Effector memory CD8-positive, alpha-beta T cell (primary cell): ENCODE results near the gene PPARG.
"Not testable (repeated sequence)": the region's sequence is repeated elsewhere in the genome, so short reads cannot be mapped to it uniquely, and the experiment has no call there.

ENCODE experiments used
- ATAC-seq: fragments of 150-1000 bp; cut with Tn5 transposase; replicated peaks from 2 replicates; pipeline ENCODE4 v1.10.0; 2021; ENCODE audit warnings: mild to moderate bottlenecking, moderate library complexity
- DNase-seq, 3 experiments: peaks; one replicate each; pipeline ENCODE4 v3.0.0; 2021
- H3K27ac Mint-ChIP-seq, 2 donors: one replicate each; pipeline ENCODE4 v1.8.0; 2022; ENCODE audit warnings: mild to moderate bottlenecking in 2 of 2, mixed read lengths in 2 of 2, moderate library complexity in 2 of 2
- H3K27me3 Mint-ChIP-seq, 2 donors: one replicate each; pipeline ENCODE4 v1.8.0; 2022; ENCODE audit warnings: mixed read lengths in 2 of 2
- H3K36me3 Mint-ChIP-seq: one replicate; pipeline ENCODE4 v1.8.0; 2022; ENCODE audit warnings: mild to moderate bottlenecking, moderate library complexity, mixed read lengths; ENCODE audit not compliant: insufficient read depth
- H3K4me1 Mint-ChIP-seq, 2 donors: one replicate each; pipeline ENCODE4 v1.8.0; 2022; ENCODE audit warnings: low read depth in 2 of 2, mixed read lengths in 2 of 2
- H3K4me3 Mint-ChIP-seq, 2 donors: one replicate each; pipeline ENCODE4 v1.8.0; 2022; ENCODE audit warnings: mild to moderate bottlenecking in 2 of 2, mixed read lengths in 2 of 2, moderate library complexity in 2 of 2
- H3K9me3 Mint-ChIP-seq, 2 donors: one replicate each; pipeline ENCODE4 v1.8.0; 2022; ENCODE audit warnings: mixed read lengths in 2 of 2

PPARG gene

DNA sequence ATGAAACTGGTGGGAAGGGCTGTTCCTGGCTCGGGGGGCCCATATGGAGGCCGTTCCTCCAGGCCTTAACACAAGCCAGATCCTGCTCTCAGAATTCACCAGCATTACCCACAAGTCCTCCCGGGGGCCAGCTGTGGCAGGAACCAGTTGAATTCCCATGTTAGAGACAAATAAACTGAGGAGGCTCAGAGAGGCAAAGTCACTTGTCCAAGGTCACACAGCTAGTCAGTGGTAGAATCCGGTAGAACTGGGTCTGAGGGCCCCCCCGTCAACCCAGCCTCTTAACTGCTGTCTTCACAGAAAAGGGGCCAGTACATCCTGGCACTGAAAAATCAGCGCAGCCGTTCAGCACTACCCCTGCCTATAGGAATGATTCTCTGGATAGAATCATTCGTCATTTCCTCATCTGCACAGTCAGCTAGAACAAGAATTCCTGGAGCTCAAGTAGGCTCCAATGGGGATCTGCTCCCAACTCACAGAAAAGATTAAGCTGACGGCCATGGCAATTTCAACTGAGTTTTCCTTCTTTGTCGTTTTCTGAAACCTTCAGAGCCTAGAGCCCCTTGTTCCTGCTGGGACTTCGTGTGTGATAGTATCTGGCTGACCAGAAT is 183.2 kb downstream of the PPARG start:
- DNase-seq (no peak), ATAC-seq (no peak)
- Mint-ChIP-seq H3K4me3 (no peak overlapping the region), H3K27ac (no peak overlapping the region), H3K27me3 (peaks cover 0 to 38% of the 10 kb centered on the region in 2 donors), H3K4me1 (peaks cover 5% of the 10 kb centered on the region in 2 donors), H3K9me3 (no peaks in the 10 kb centered on the region), H3K36me3 (no peaks in the 10 kb centered on the region)

GRCh38 chr3:12472796-12473195 is 183.9 kb downstream of the PPARG start:
- no peak for ATAC-seq
- H3K27ac Mint-ChIP-seq: no peak overlapping the region

DNA sequence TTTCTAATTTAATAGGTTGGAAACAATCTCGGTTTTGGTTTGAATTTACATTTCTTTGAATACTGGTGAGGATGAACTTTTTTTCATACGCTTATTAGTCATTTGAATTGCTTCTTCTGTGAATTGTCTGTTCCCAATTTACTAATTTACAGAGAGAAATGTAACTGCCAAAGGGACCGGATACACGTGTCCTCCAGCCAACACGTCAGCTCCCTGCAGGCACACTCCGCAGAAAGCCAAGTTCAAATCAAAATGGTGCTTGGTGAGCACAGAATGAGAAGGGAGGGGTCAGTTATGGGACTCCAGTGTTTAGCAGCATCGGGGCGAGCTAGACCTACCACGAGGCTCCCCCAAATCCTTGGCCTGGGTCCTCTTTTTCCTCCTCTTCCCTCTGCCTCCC is 184.6 kb downstream of the PPARG start:
- H3K9me3 Mint-ChIP-seq: no peaks in the 10 kb centered on the region
- peaks cover 0 to 33% of the 10 kb centered on the region in 2 donors for H3K27me3 Mint-ChIP-seq
- H3K27ac Mint-ChIP-seq: no peak overlapping the region
- peaks cover 5% of the 10 kb centered on the region in 2 donors for H3K4me1 Mint-ChIP-seq
- DNase-seq (no peak), ATAC-seq (no peak)
- H3K36me3 Mint-ChIP-seq: no peaks in the 10 kb centered on the region
- H3K4me3 Mint-ChIP-seq: no peak overlapping the region

More at GRCh38 chr3:12472796-12473195, 183.9 kb downstream of the PPARG start:
- H3K4me1 Mint-ChIP-seq: peaks cover 5% of the 10 kb centered on the region in 2 donors
- H3K9me3 Mint-ChIP-seq: no peaks in the 10 kb centered on the region
- no peaks in the 10 kb centered on the region for H3K36me3 Mint-ChIP-seq
- DNase-seq: no peak
- H3K4me3 Mint-ChIP-seq: no peak overlapping the region
- H3K27me3 Mint-ChIP-seq: peaks cover 0 to 38% of the 10 kb centered on the region in 2 donors

- no peaks in the 10 kb centered on the region for H3K36me3 Mint-ChIP-seq
- H3K4me3 Mint-ChIP-seq: no peak overlapping the region
- DNase-seq (no peak), ATAC-seq (no peak)
- H3K27me3 Mint-ChIP-seq: peaks cover 0 to 14% of the 10 kb centered on the region in 2 donors
- H3K9me3 Mint-ChIP-seq: no peaks in the 10 kb centered on the region
- peaks cover 2 to 8% of the 10 kb centered on the region in 2 donors for H3K4me1 Mint-ChIP-seq
- H3K27ac Mint-ChIP-seq: peak overlapping the region in 1 of 2 donors; percentile 36
Measured at GRCh38 chr3:12476238-12476897, 187.5 kb downstream of the PPARG start.

GRCh38 chr3:12477256-12477655 is 188.4 kb downstream of the PPARG start:
- peaks cover 0 to 5% of the 10 kb centered on the region in 2 donors for H3K4me1 Mint-ChIP-seq
- H3K4me3 Mint-ChIP-seq: no peak overlapping the region
- DNase-seq (no peak), ATAC-seq (no peak)
- no peaks in the 10 kb centered on the region for H3K36me3 Mint-ChIP-seq
- no peaks in the 10 kb centered on the region for H3K9me3 Mint-ChIP-seq
- H3K27me3 Mint-ChIP-seq: peaks cover 0 to 9% of the 10 kb centered on the region in 2 donors
- H3K27ac Mint-ChIP-seq: no peak overlapping the region

DNA sequence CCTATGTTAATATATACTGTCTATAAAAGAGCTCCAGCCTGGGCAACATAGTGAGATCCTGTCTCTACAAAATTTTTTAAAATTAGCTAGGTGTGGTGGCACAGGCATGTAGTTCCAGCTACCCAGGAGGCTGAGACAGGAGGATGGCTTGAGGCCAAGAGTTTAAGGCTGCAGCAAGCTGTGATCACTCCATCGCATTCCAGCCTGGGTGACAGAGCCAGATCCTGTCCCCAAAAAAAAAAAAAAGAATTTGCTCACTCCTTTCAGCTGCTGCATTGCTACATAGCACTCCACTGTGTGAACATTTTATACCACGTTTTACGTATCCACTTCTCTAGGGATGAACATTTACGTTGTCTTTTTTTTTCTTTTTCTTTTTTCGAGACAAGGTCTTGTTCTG is 189.5 kb downstream of the PPARG start:
- Mint-ChIP-seq H3K9me3 (no peaks in the 10 kb centered on the region), H3K27ac (no peak overlapping the region), H3K4me1 (peaks cover under 1 to 5% of the 10 kb centered on the region in 2 donors), H3K36me3 (peaks cover 6% of the 10 kb centered on the region), H3K27me3 (peaks cover 0 to 2% of the 10 kb centered on the region in 2 donors), H3K4me3 (no peak overlapping the region)
- DNase-seq (no peak), ATAC-seq (no peak)

- DNase-seq, H3K27ac Mint-ChIP-seq, ATAC-seq, H3K27me3 Mint-ChIP-seq, H3K9me3 Mint-ChIP-seq, H3K4me3 Mint-ChIP-seq, H3K36me3 Mint-ChIP-seq: not testable (repeated sequence)
- H3K4me1 Mint-ChIP-seq: peaks cover 9 to 13% of the 10 kb centered on the region in 2 donors
Measured at GRCh38 chr3:12479198-12479597, 190.3 kb downstream of the PPARG start.

DNA sequence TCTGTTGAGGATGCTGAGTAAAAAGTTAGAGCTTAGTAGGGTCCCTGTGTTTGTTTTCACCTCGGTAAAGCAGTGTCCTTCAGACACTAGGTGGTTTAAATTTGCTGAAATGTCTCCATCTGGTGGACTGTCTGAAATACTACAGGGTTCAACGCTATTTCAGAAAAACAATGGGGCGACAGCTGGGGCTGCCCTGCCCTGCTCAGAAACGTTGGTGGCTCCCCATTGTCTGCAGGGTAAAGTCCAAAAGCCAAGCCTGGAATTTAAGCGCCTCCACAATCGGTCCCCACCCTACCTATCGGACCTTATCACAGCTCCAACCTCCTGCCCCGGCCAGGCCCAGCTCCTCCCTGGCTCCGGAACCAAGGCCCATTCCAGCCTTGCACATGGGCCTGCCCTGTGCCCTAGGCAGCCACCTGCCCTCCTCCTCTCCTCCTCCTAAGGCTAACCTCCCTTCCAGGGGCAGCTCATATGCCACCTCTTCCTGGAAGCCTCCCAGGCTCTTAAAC is 191.1 kb downstream of the PPARG start:
- Mint-ChIP-seq H3K36me3 (peaks cover 15% of the 10 kb centered on the region), H3K4me1 (peaks cover 17 to 20% of the 10 kb centered on the region in 2 donors), H3K9me3 (no peaks in the 10 kb centered on the region), H3K27me3 (no peaks in the 10 kb centered on the region), H3K27ac (no peak overlapping the region), H3K4me3 (no peak overlapping the region)
- ATAC-seq: peak; percentile 21
- DNase-seq: peak; percentile 15 to 27 (median 25)

GRCh38 chr3:12483410-12483809 is 194.5 kb downstream of the PPARG start:
- H3K4me1 Mint-ChIP-seq: peaks cover 20 to 22% of the 10 kb centered on the region in 2 donors

DNA sequence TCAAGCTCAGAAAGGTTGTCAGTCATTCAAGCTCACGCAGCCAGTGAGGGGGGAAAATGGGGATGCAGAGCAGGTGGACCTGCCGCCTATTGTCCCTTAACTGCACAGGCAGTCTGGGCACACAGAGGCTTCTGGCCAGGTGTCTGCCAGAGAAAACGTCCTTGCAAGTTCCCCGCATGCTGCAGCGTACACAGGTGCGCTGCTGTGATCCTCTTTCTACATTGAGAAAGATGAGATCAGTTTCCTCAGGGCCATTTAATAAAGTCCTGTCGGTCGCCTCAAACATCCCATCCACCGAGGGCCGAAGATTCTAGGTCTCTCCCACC is 195.0 kb downstream of the PPARG start:
- Mint-ChIP-seq H3K9me3 (no peaks in the 10 kb centered on the region), H3K27ac (peak overlapping the region; percentile 95), H3K4me3 (peak overlapping the region; percentile 91 to 95), H3K36me3 (peaks cover 15% of the 10 kb centered on the region), H3K27me3 (no peaks in the 10 kb centered on the region), H3K4me1 (peaks cover 22% of the 10 kb centered on the region in 2 donors)
- no peak for DNase-seq
- ATAC-seq: no peak

More at GRCh38 chr3:12483410-12483809, 194.5 kb downstream of the PPARG start:
- no peak for DNase-seq
- H3K36me3 Mint-ChIP-seq: peaks cover 15% of the 10 kb centered on the region
- H3K27ac Mint-ChIP-seq: peak overlapping the region; percentile 95
- no peaks in the 10 kb centered on the region for H3K9me3 Mint-ChIP-seq
- peak overlapping the region; percentile 91 to 95 for H3K4me3 Mint-ChIP-seq
- H3K27me3 Mint-ChIP-seq: no peaks in the 10 kb centered on the region
- ATAC-seq: no peak
